Neural cell (in vitro differentiated cells): ENCODE results near the gene BCAT1.

Experiments
- SMC3 ChIP-seq: fragments of 450-650 bp; conservative IDR thresholded peaks from 2 replicates; pipeline ENCODE4 v1.6.1; 2014; ENCODE audit warnings: antibody characterized with exemption, mild to moderate bottlenecking, moderate library complexity; ENCODE audit not compliant: poor library complexity
- TF ChIP-seq, protein P1 (sequence below): fragments of 450-650 bp; IDR thresholded peaks from 2 replicates; pipeline ENCODE4 v1.5.1; 2014; ENCODE audit warnings: antibody characterized with exemption, mild to moderate bottlenecking, moderate library complexity; ENCODE audit not compliant: poor library complexity, severe bottlenecking

DNA sequence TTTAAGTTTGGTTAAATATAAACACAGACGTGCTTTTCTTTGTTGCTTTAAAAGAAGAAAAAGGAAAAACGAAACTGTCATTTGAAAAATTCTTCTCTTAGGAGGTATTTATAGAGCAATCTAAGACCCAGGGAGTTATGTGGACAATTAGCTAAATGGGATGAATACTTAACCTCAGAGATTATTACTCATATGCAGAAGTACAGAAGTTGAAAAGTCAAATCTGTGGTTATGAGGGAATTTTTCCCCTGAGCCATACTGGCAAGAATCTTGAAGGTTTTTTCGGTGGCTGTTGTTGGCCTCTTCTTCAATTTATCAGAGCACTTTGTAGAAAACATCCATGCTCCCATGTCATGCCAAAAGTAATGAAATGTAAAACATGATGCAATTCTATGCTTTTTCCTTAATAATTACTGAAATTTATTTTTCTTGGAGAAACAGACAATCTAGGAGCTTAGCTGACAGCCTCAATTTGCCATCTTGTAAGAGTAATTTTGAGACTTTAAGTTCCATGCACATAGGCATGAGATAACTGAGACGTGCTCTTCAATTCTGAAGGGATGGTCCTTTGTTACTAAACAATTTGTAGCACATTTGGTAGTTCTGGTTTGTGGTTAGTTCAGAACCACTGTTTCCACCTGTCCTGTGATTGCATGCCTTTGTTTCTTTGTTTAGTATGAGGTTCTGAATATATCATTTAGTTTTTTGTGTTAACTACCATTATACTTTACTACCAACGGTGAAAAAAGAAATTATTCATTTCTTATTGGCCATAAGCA, 126.6 kb downstream of the BCAT1 start:
- TF ChIP-seq, protein P1, sequence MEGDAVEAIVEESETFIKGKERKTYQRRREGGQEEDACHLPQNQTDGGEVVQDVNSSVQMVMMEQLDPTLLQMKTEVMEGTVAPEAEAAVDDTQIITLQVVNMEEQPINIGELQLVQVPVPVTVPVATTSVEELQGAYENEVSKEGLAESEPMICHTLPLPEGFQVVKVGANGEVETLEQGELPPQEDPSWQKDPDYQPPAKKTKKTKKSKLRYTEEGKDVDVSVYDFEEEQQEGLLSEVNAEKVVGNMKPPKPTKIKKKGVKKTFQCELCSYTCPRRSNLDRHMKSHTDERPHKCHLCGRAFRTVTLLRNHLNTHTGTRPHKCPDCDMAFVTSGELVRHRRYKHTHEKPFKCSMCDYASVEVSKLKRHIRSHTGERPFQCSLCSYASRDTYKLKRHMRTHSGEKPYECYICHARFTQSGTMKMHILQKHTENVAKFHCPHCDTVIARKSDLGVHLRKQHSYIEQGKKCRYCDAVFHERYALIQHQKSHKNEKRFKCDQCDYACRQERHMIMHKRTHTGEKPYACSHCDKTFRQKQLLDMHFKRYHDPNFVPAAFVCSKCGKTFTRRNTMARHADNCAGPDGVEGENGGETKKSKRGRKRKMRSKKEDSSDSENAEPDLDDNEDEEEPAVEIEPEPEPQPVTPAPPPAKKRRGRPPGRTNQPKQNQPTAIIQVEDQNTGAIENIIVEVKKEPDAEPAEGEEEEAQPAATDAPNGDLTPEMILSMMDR = no peak
- TF ChIP-seq SMC3 = no peak
